Pancreas (tissue), 10 donors: ENCODE results near the gene NELL1. TPM values are rescaled to one million over a fixed set of nuclear protein-coding genes. Genes with fewer than 3 reads are reported as not detected.

Experiments used
- ATAC-seq, 4 donors: fragments of 200-7000 bp; cut with Tn5 transposase; one replicate each; pipeline versions ENCODE4 v1.8.0 to v1.9.1; 2020; ENCODE audit warnings: mild to moderate bottlenecking in 4 of 4, moderate library complexity in 4 of 4
- DNase-seq, 6 donors: peaks; one replicate each; pipeline ENCODE4 v3.0.0-alpha.2; 2020
- FAIRE-seq: peaks from 2 replicates; lab custom pipeline; 2012; peaks lifted over from hg19 to GRCh38; lab: Jason Lieb, UNC
- H3K27ac ChIP-seq, 4 donors: fragments of 200-600 bp; sonication (generic); 1 replicate in 3 of 4; 2 replicates in 1 of 4; pipeline versions ENCODE4 v1.5.0 to v1.8.0; 2020
- H3K27me3 ChIP-seq, 4 donors: fragments of 200-600 bp; one replicate each; pipeline ENCODE4 v1.8.0; 2021
- H3K36me3 ChIP-seq, 3 donors: fragments of 200-600 bp; sonication (generic) in 1 of 3; one replicate each; pipeline versions ENCODE4 v1.5.0 to v1.8.0; 2020 to 2021
- H3K4me1 ChIP-seq, 3 donors: fragments of 200-600 bp; one replicate each; pipeline ENCODE4 v1.8.0; 2021
- H3K4me3 ChIP-seq, 4 donors: fragments of 200-600 bp; sonication (generic) in 2 of 4; one replicate each; pipeline versions ENCODE4 v1.5.0 to v1.8.0; 2020 to 2021
- H3K9me3 ChIP-seq, 4 donors: fragments of 200-600 bp; one replicate each; pipeline ENCODE4 v1.8.0; 2021
- WGBS, 2 donors: extraction: QIAGEN DNeasy Blood & Tissue Kit; methylation state at CpG; one replicate each; pipeline ENCODE4 v1.1.7; 2013; 5-methylcytosine and 5-hydroxymethylcytosine counted together
- intact Hi-C, 3 donors: fragments of 100-400 bp; cut with DNase I; formaldehyde crosslinking; loops; one replicate each; pipeline versions ENCODE4 v1.11.1 to v1.14.2; 2022
- polyA plus RNA-seq, 2 donors: library from polyadenylated mRNA; stranded (reverse); fragments of 200-250 nt; gene quantifications; one replicate each; pipeline ENCODE4 v1.2.3, GENCODE V29; 2013
- total RNA-seq, 6 donors: library from RNA; stranded (reverse); fragmentation: NEBNext Ultra II Directional in 4 of 6; extraction: Animal tissue kit (Norgen Biotek cat#: 25700) in 4 of 6; gene quantifications; one replicate each; pipeline versions ENCODE4 v1.2.1 to v1.2.4, GENCODE V29; 2021 to 2023
- TF ChIP-seq, protein P1 (sequence below), 4 donors: fragments of 200-600 bp; sonication (generic) in 3 of 4; IDR thresholded peaks; one replicate each; pipeline versions ENCODE4 v1.5.0 to v1.8.0; 2021; ENCODE audit warnings: antibody characterized with exemption in 4 of 4
- donor health status: healthy with polysubstance abuse.
- donor health status: DM: no; HTN: no; CAD: no; lungs with moderate emphysema.
- donor health status: DM: no; HTN: no; CAD: no.
- donor health status: control.
- donor health status: control.
- donor health status: Bipolar disorder and iron deficiency.
- donor health status: DM: yes; HTN: yes; CAD: no.
- donor health status: DM: no; HTN: no; CAD: no.
- donor health status: DM: no; HTN: no; CAD: no.
- donor health status: DM: yes; HTN: yes; CAD: no.

Gene NELL1
- total and polyA plus RNA-seq, 8 donors, result not detected

DNA sequence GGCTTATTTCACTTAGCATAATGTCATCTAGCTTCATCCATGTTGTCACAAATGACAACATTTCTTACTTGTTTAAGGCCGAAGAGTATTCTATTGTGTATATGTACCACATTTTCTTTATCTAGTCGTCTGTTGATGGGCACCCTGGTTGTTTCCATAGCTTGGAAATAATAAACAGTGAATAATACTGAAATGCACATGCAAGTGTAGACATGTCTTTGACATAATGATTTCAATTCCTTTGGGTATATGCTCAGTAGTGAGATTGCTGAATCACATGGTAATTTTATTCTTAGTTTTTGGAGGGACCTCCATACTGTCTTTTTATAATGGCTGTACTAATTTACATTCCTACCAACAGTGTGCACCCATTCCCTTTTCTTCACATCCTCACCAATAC, 508.0 kb downstream of the NELL1 start:
- intact Hi-C loops, result no loop called here
- DNase-seq, result no peak
- Histone ChIP-seq H3K9me3 (no peaks in the 10 kb centered on the region), H3K4me3 (no peak overlapping the region), H3K4me1 (no peaks in the 10 kb centered on the region), H3K27ac (no peak overlapping the region), H3K36me3 (no peaks in the 10 kb centered on the region), H3K27me3 (no peaks in the 10 kb centered on the region)
- no peak for FAIRE-seq
- no peak for ATAC-seq
- 38 to 56% methylated on average over 2 of the region's 2 CpGs for WGBS, 2 donors
- TF ChIP-seq, protein P1, sequence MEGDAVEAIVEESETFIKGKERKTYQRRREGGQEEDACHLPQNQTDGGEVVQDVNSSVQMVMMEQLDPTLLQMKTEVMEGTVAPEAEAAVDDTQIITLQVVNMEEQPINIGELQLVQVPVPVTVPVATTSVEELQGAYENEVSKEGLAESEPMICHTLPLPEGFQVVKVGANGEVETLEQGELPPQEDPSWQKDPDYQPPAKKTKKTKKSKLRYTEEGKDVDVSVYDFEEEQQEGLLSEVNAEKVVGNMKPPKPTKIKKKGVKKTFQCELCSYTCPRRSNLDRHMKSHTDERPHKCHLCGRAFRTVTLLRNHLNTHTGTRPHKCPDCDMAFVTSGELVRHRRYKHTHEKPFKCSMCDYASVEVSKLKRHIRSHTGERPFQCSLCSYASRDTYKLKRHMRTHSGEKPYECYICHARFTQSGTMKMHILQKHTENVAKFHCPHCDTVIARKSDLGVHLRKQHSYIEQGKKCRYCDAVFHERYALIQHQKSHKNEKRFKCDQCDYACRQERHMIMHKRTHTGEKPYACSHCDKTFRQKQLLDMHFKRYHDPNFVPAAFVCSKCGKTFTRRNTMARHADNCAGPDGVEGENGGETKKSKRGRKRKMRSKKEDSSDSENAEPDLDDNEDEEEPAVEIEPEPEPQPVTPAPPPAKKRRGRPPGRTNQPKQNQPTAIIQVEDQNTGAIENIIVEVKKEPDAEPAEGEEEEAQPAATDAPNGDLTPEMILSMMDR (IDR thresholded peaks at IDR 0.05), result no peak

DNA sequence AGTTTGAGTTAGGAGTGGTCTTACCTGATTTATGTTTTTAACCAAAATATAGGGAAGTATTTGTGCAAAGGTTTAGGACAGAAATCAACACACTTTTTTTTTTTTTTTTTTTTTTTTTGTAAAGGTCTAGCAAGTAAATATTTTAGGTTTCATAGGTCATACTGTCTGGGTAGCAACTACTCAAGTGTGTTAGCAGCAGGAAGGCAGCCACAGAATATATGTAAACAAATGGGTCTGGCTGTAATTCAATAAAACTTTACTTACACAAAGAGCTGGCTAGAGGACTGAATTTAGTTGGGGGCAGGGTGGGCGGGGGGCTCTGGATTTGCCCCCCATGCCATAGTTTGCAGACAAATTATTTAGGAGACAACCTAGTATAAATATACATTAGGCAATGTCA, 510.4 kb downstream of the NELL1 start:
- DNase-seq (no peak), FAIRE-seq (no peak), ATAC-seq (no peak)
- Histone ChIP-seq H3K4me3 (no peak overlapping the region), H3K9me3 (no peaks in the 10 kb centered on the region), H3K36me3 (no peaks in the 10 kb centered on the region), H3K4me1 (no peaks in the 10 kb centered on the region), H3K27ac (no peak overlapping the region), H3K27me3 (no peaks in the 10 kb centered on the region)
- intact Hi-C loops, result no loop called here
- TF ChIP-seq, protein P1 (IDR thresholded peaks at IDR 0.05), result no peak
- WGBS, 2 donors, result 33 to 39% methylated on average over 1 of the region's 1 CpG

DNA sequence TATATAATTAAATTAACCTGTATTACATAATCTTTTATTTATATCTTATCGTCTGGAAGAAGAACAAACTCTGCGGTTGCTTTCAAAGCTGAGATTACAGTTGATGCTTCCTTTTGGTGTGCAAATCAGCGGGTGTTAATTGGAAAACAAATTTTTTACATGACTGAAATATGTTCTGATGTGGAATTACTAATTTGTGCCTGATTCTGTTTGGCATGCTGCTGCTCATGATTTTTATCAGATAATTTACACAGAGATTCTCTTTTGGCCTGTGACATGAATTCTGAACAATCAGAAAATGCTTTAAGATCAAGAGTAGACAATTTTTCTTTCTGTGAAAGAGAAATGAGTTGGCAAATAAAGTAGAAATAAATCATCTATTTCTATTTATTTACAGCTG, 510.8 kb downstream of the NELL1 start:
- no peak overlapping the region for H3K27ac ChIP-seq
- TF ChIP-seq, protein P1 (IDR thresholded peaks at IDR 0.05), result no peak
- no peaks in the 10 kb centered on the region for H3K36me3 ChIP-seq
- DNase-seq (no peak), ATAC-seq (no peak), FAIRE-seq (no peak)
- no peak overlapping the region for H3K4me3 ChIP-seq
- no peaks in the 10 kb centered on the region for H3K4me1 ChIP-seq
- WGBS, 2 donors, result 24 to 32% methylated on average over 3 of the region's 3 CpGs
- intact Hi-C loops, result no loop called here
- no peaks in the 10 kb centered on the region for H3K9me3 ChIP-seq
- no peaks in the 10 kb centered on the region for H3K27me3 ChIP-seq

DNA sequence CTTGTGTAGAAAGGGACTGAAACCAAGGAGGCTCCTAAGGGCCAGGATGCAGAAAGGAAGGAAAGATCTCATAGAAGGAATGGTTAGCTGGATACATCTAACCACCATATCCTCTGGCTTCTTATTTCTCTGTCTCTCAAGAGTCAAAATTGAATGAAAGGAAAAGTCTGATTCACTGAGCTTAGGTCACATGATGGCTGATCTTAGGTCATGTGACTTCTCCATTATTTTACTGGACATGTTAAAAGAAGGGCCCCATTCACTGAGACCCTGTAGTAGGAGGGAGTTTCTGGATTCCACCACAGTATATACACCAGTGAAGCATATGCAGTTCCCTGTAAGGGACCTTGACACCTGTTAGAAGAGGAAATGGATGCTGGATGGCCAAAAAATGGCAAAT, 516.6 kb downstream of the NELL1 start:
- H3K36me3 ChIP-seq, result no peaks in the 10 kb centered on the region
- no peaks in the 10 kb centered on the region for H3K4me1 ChIP-seq
- H3K27ac ChIP-seq, result no peak overlapping the region
- TF ChIP-seq, protein P1 (IDR thresholded peaks at IDR 0.05), result no peak
- intact Hi-C loops, result no loop called here
- FAIRE-seq (no peak), ATAC-seq (no peak), DNase-seq (no peak)
- no peaks in the 10 kb centered on the region for H3K9me3 ChIP-seq
- H3K27me3 ChIP-seq, result no peaks in the 10 kb centered on the region
- no peak overlapping the region for H3K4me3 ChIP-seq

DNA sequence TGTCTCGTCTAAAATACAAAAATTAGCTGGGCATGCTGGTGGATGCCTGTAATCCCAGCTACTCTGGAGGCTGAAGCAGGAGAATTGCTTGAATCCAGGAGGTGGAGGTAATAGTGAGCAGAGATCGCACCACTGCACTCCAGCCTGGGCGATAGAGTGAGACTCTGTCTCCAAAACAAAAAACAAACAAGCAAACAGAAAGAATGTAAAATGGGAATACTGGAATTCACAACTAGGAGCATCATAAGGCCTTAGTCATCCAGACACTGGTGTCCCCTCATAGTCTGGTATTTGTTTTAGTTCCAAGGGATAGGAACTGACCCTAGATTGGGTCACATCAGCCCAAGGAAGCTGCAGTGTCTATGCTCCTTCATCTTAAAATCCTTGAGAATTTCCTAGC, 520.8 kb downstream of the NELL1 start:
- no peak overlapping the region for H3K4me3 ChIP-seq
- ATAC-seq, result no peak
- no peaks in the 10 kb centered on the region for H3K27me3 ChIP-seq
- TF ChIP-seq, protein P1 (IDR thresholded peaks at IDR 0.05), result no peak
- no peaks in the 10 kb centered on the region for H3K9me3 ChIP-seq
- intact Hi-C loops, result no loop called here
- FAIRE-seq, result no peak
- DNase-seq, result no peak
- H3K27ac ChIP-seq, result no peak overlapping the region
- H3K4me1 ChIP-seq, result no peaks in the 10 kb centered on the region
- H3K36me3 ChIP-seq, result no peaks in the 10 kb centered on the region
- 66 to 77% methylated on average over 3 of the region's 3 CpGs for WGBS, 2 donors
